ENCODE measurements around the gene BLOC1S4. TPM values are rescaled to one million over a fixed set of nuclear protein-coding genes. Genes with fewer than 3 reads are reported as not detected.

The BLOC1S4 gene
- total RNA-seq, 1 experiment from 2014 or later, result 14.9 TPM

- Histone ChIP-seq H2AFZ (ENCODE audit: low read length) (no peak overlapping the region), H2BK15ac (ENCODE audit: low read depth, low read length) (no peak overlapping the region), H3K27ac (ENCODE audit: insufficient read length, low read depth, low read length) (no peak overlapping the region), H3K4me2 (ENCODE audit: insufficient read depth, insufficient read length, low read length) (no peak overlapping the region), H2BK120ac (ENCODE audit: low read depth, low read length, poor library complexity, severe bottlenecking) (no peak overlapping the region), H2BK12ac (ENCODE audit: insufficient read length, low read depth, low read length) (no peak overlapping the region), H3K23ac (ENCODE audit: insufficient read length, low read depth, low read length) (no peak overlapping the region), H3K18ac (ENCODE audit: insufficient read length, low read depth, low read length) (no peak overlapping the region), H4K5ac (ENCODE audit: insufficient read length, low read depth, low read length) (no peak overlapping the region), H3K9me3 (ENCODE audit: control insufficient read depth, low read depth, low read length) (no peaks in the 10 kb centered on the region), H3T11ph (ENCODE audit: low read length) (no peak overlapping the region), H2AK5ac (ENCODE audit: insufficient read length, low read length) (no peak overlapping the region), H3K4me1 (ENCODE audit: insufficient read depth, low read length) (no peaks in the 10 kb centered on the region; the same call in 1 of the 2 replicates), H4K91ac (ENCODE audit: insufficient read length, low read depth, low read length) (no peak overlapping the region), H3K79me1 (ENCODE audit: insufficient read depth, low read depth, low read length, poor library complexity, severe bottlenecking) (no peaks in the 10 kb centered on the region), H4K8ac (replicated peaks; ENCODE audit: insufficient read length, low read depth, low read length) (no peak overlapping the region), H3K23me2 (ENCODE audit: insufficient read length, low read depth, low read length, poor library complexity, severe bottlenecking) (no peaks in the 10 kb centered on the region), H2BK20ac (ENCODE audit: low read depth, low read length, poor library complexity, severe bottlenecking) (no peak overlapping the region), H3K56ac (ENCODE audit: insufficient read length, low read depth, low read length) (no peak overlapping the region), H2BK5ac (ENCODE audit: insufficient read length, low read length) (no peak overlapping the region), H3K9ac (ENCODE audit: extremely low read depth, insufficient read length, low read length) (no peak overlapping the region), H3K27me3 (ENCODE audit: insufficient read depth, low read length) (no peaks in the 10 kb centered on the region), H3K4ac (ENCODE audit: low read depth, low read length) (no peak overlapping the region), H3K79me2 (ENCODE audit: insufficient read depth, low read length) (no peaks in the 10 kb centered on the region), H3K14ac (ENCODE audit: insufficient read depth, low read length) (no peak overlapping the region), H4K20me1 (ENCODE audit: control insufficient read depth, insufficient read depth, insufficient read length) (no peaks in the 10 kb centered on the region)
- no peak for DNase-seq
- Mint-ChIP-seq H3K27ac (peak overlapping the region in 1 of 3 experiments; percentile 79; a peak in 1 of 7 replicates), H3K4me3 (no peak overlapping the region; a peak in 1 of 5 replicates), H3K9me3 (peaks cover 6% of the 10 kb centered on the region in 2 experiments), H3K4me1 (peaks cover 14 to 32% of the 10 kb centered on the region in 2 experiments), H3K27me3 (ENCODE audit: low read depth) (peaks cover 7% of the 10 kb centered on the region), H3K36me3 (ENCODE audit: insufficient read depth in 1 of 3, low read depth in 3 of 3) (peaks cover 0 to 7% (median 1%) of the 10 kb centered on the region in 3 experiments; a peak in 4 of 7 replicates)
- no CpG with 5 or more reads among the region's 3 CpGs for WGBS (ENCODE audit: extremely low coverage, insufficient read length, low lambda C conversion rate)
- TF ChIP-seq CTCF (conservative IDR thresholded peaks at IDR 0.05), result no peak
Measured at GRCh38 chr4:6692806-6693205, 23.2 kb upstream of the BLOC1S4 start.
